Right lobe of liver (tissue), 4 donors: ENCODE results near the gene GOLPH3L.

Source experiments
- CTCF ChIP-seq, 4 donors: fragments of 200-600 bp in 3 of 4; fragments of 450-650 bp in 1 of 4; IDR thresholded peaks; one replicate each; pipeline versions ENCODE4 v1.5.1 to v1.8.0; 2016 to 2022; ENCODE audit warnings: antibody characterized with exemption in 4 of 4, mild to moderate bottlenecking in 2 of 4
- POLR2A ChIP-seq: fragments of 450-650 bp; IDR thresholded peaks from one replicate; pipeline ENCODE4 v1.6.1; 2017; ENCODE audit warnings: antibody characterized with exemption, mild to moderate bottlenecking
- donor health status: DM: no; HTN: no; CAD: no.
- donor health status: DM: no; HTN: no; CAD: no.
- donor health status: DM: no; HTN: yes; CAD: no.

- no peak for TF ChIP-seq CTCF (IDR thresholded peaks at IDR 0.05)
- TF ChIP-seq POLR2A, result no peak
These were observed 9.1 kb upstream of the GOLPH3L start for GRCh38 chr1:150706091-150706490.
